Measurements from ENCODE around the gene IFFO2.

The IFFO2 gene

DNA sequence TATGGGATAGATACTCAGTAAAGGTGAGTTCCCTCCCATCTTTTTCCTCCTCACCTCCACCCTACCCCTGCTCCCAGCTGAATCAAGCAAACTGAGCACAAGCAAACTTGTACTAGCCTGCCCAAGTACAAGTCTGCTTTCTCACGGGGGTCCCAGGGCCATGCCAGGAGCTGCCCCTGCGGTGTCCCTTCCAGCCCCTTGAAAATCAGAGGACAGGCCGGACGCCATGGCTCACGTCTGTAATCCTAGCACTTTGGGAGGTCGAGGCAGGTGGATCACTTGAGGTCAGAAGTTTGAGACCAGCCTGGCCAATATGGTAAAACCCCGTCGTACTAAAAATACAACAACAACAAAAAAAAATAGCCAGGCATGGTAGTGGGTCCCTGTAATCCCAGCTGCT is 17.5 kb upstream of the IFFO2 start:
- no peaks in the 10 kb centered on the region for H4K20me1 ChIP-seq (ENCODE audit: insufficient read depth, low read length, poor library complexity, severe bottlenecking)
- H3K79me2 ChIP-seq (ENCODE audit: insufficient read depth, low read length): no peaks in the 10 kb centered on the region
- H3K9ac ChIP-seq (ENCODE audit: low read depth, low read length, poor library complexity, severe bottlenecking): no peak overlapping the region
- H3K36me3 ChIP-seq (ENCODE audit: insufficient read depth, low read length): no peaks in the 10 kb centered on the region
- H3K4me2 ChIP-seq (ENCODE audit: low read depth, low read length, poor library complexity, severe bottlenecking): no peak overlapping the region
- H3K9me3 ChIP-seq (ENCODE audit: insufficient read depth, low read depth, low read length): no peaks in the 10 kb centered on the region
- H2AFZ ChIP-seq (ENCODE audit: low read length): no peak overlapping the region
- no peak overlapping the region for H3K4me3 ChIP-seq (ENCODE audit: low read length, poor library complexity, severe bottlenecking)
- no peaks in the 10 kb centered on the region for H3K27me3 ChIP-seq (ENCODE audit: insufficient read depth, low read length, poor library complexity, severe bottlenecking)
- H3F3A ChIP-seq (ENCODE audit: low read depth): no peaks in the 10 kb centered on the region
- peaks cover 6% of the 10 kb centered on the region for H3K4me1 ChIP-seq (ENCODE audit: insufficient read depth, low read length, poor library complexity, severe bottlenecking)
- TF ChIP-seq, protein P1, sequence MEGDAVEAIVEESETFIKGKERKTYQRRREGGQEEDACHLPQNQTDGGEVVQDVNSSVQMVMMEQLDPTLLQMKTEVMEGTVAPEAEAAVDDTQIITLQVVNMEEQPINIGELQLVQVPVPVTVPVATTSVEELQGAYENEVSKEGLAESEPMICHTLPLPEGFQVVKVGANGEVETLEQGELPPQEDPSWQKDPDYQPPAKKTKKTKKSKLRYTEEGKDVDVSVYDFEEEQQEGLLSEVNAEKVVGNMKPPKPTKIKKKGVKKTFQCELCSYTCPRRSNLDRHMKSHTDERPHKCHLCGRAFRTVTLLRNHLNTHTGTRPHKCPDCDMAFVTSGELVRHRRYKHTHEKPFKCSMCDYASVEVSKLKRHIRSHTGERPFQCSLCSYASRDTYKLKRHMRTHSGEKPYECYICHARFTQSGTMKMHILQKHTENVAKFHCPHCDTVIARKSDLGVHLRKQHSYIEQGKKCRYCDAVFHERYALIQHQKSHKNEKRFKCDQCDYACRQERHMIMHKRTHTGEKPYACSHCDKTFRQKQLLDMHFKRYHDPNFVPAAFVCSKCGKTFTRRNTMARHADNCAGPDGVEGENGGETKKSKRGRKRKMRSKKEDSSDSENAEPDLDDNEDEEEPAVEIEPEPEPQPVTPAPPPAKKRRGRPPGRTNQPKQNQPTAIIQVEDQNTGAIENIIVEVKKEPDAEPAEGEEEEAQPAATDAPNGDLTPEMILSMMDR (conservative IDR thresholded peaks at IDR 0.05; ENCODE audit: low read length): no peak
- no peak for TF ChIP-seq EZH2phosphoT487 (IDR thresholded peaks at IDR 0.05; ENCODE audit: borderline replicate concordance)
- H3K9me2 ChIP-seq (replicated peaks; ENCODE audit: low read depth, low read length): no peaks in the 10 kb centered on the region

DNA sequence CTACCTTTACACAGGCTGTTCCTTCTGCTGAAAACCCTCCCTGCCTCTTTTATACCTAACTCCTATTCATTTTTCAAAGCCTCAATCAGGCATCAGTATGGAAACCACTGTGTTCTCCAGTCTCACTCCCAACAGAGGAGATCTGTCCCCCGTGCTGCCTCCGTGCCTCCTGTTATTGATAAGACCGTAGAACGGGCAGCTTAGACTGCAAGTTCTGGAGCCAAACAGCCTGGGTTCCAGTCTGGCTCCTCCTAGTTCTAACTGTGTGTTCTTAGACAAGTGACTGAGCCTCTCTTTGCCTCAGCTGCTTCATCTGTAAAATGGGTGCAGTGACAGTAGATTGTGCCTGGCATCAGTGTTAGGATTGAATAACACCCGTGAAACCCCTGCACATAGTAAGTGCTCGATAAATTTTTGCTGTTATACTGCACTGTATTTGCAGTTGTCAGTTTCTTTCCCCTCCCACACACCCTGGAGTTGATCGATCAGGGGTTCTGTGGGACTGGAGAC is 17.0 kb upstream of the IFFO2 start:
- Histone ChIP-seq H3K27me3 (ENCODE audit: insufficient read depth, low read length, poor library complexity, severe bottlenecking) (no peaks in the 10 kb centered on the region), H3K9ac (ENCODE audit: low read depth, low read length, poor library complexity, severe bottlenecking) (no peak overlapping the region), H3K79me2 (ENCODE audit: insufficient read depth, low read length) (no peaks in the 10 kb centered on the region), H3K4me3 (ENCODE audit: low read length, poor library complexity, severe bottlenecking) (no peak overlapping the region), H2AFZ (ENCODE audit: low read length) (no peak overlapping the region), H3K4me2 (ENCODE audit: low read depth, low read length, poor library complexity, severe bottlenecking) (no peak overlapping the region), H3K9me2 (replicated peaks; ENCODE audit: low read depth, low read length) (no peaks in the 10 kb centered on the region), H4K20me1 (ENCODE audit: insufficient read depth, low read length, poor library complexity, severe bottlenecking) (no peaks in the 10 kb centered on the region), H3F3A (ENCODE audit: low read depth) (no peaks in the 10 kb centered on the region), H3K4me1 (ENCODE audit: insufficient read depth, low read length, poor library complexity, severe bottlenecking) (peaks cover 6% of the 10 kb centered on the region), H3K9me3 (ENCODE audit: insufficient read depth, low read depth, low read length) (no peaks in the 10 kb centered on the region), H3K36me3 (ENCODE audit: insufficient read depth, low read length) (no peaks in the 10 kb centered on the region)
- TF ChIP-seq, protein P1 (conservative IDR thresholded peaks at IDR 0.05; ENCODE audit: low read length): no peak
- no peak for TF ChIP-seq EZH2phosphoT487 (IDR thresholded peaks at IDR 0.05; ENCODE audit: borderline replicate concordance)

DNA sequence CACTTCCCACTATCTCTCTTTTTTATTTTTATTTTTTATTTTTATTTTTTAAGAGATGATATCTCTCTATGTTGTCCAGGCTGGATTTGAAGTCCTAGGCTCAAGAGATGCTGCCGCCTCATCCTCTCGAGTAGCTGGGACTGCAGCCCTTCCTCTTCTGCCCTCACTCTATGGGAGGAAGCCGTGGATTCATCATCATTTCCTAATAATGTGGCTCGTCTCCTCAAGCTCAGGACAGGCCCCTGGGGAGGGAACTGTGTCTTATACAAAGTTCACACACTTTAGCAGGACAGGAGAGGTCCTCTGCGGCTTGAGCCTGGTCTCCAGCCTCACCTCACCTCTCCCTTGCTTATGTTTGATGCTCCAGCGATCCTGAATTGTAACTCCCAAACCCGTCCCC is 16.5 kb upstream of the IFFO2 start:
- H2AFZ ChIP-seq (ENCODE audit: low read length): no peak overlapping the region
- no peaks in the 10 kb centered on the region for H3K27me3 ChIP-seq (ENCODE audit: insufficient read depth, low read length, poor library complexity, severe bottlenecking)
- H3K4me3 ChIP-seq (ENCODE audit: low read length, poor library complexity, severe bottlenecking): no peak overlapping the region
- H3K9me3 ChIP-seq (ENCODE audit: insufficient read depth, low read depth, low read length): no peaks in the 10 kb centered on the region
- H3K4me1 ChIP-seq (ENCODE audit: insufficient read depth, low read length, poor library complexity, severe bottlenecking): peaks cover 6% of the 10 kb centered on the region
- TF ChIP-seq, protein P1 (conservative IDR thresholded peaks at IDR 0.05; ENCODE audit: low read length): no peak
- TF ChIP-seq EZH2phosphoT487 (IDR thresholded peaks at IDR 0.05; ENCODE audit: borderline replicate concordance): no peak
- H3K9ac ChIP-seq (ENCODE audit: low read depth, low read length, poor library complexity, severe bottlenecking): no peak overlapping the region
- H3F3A ChIP-seq (ENCODE audit: low read depth): no peaks in the 10 kb centered on the region
- no peaks in the 10 kb centered on the region for H4K20me1 ChIP-seq (ENCODE audit: insufficient read depth, low read length, poor library complexity, severe bottlenecking)
- H3K79me2 ChIP-seq (ENCODE audit: insufficient read depth, low read length): no peaks in the 10 kb centered on the region
- no peaks in the 10 kb centered on the region for H3K9me2 ChIP-seq (replicated peaks; ENCODE audit: low read depth, low read length)
- no peak overlapping the region for H3K4me2 ChIP-seq (ENCODE audit: low read depth, low read length, poor library complexity, severe bottlenecking)
- no peaks in the 10 kb centered on the region for H3K36me3 ChIP-seq (ENCODE audit: insufficient read depth, low read length)

All from Loucy (cell line).